A673 (cell line): ENCODE results near the gene GRIP1.

Source experiments
- EZH2 ChIP-seq: fragments of 200-600 bp; sonication (generic); IDR thresholded peaks from 2 replicates; pipeline ENCODE4 v1.6.1; 2017; ENCODE audit warnings: borderline replicate concordance, low read depth, mild to moderate bottlenecking, mixed read lengths, antibody characterized with exemption, low read length; ENCODE audit not compliant: poor library complexity, severe bottlenecking
- TF ChIP-seq, protein P1 (sequence below): fragments of 300-800, 200-600 bp; sonication (generic); conservative IDR thresholded peaks from 2 replicates; pipeline ENCODE4 v1.5.1; 2017; ENCODE audit warnings: low read depth, mild to moderate bottlenecking, antibody characterized with exemption, low read length, moderate library complexity, mixed read lengths

DNA sequence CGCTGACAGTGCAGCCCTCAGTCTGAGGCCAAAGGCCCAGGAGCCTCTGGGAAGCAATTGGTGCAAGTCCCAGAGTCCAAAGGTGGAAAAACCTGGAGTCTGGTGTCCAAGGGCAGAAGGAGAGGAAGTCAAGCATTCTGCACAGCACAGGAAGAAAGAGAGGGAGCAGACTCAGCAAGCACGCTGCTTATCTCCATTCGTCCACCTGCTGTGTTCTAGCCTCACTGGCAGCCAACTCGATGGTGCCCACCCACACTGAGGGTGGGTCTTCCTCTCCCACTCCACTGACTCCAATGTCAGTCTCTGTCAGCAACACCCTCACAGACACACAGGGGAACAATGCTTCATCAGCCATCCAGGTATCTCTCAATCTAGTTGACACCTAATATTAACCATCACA is 337.8 kb downstream of the GRIP1 start:
- TF ChIP-seq, protein P1, sequence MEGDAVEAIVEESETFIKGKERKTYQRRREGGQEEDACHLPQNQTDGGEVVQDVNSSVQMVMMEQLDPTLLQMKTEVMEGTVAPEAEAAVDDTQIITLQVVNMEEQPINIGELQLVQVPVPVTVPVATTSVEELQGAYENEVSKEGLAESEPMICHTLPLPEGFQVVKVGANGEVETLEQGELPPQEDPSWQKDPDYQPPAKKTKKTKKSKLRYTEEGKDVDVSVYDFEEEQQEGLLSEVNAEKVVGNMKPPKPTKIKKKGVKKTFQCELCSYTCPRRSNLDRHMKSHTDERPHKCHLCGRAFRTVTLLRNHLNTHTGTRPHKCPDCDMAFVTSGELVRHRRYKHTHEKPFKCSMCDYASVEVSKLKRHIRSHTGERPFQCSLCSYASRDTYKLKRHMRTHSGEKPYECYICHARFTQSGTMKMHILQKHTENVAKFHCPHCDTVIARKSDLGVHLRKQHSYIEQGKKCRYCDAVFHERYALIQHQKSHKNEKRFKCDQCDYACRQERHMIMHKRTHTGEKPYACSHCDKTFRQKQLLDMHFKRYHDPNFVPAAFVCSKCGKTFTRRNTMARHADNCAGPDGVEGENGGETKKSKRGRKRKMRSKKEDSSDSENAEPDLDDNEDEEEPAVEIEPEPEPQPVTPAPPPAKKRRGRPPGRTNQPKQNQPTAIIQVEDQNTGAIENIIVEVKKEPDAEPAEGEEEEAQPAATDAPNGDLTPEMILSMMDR = no peak
- TF ChIP-seq EZH2 = no peak
